ENCODE measurements around the gene TUBB3. TPM values are rescaled to one million over a fixed set of nuclear protein-coding genes. Genes with fewer than 3 reads are reported as not detected.

Gene TUBB3
- 164 and 176 TPM in 2 replicates for total RNA-seq (2021)
- long read RNA-seq, transcript TUBB3-206 (4 exons, 1,978 nt) = minor isoform, 10 of 1,761 reads
- long read RNA-seq, transcript TUBB3-201 (4 exons, 1,769 nt) = major isoform, 1,712 of 1,761 reads
- long read RNA-seq, partial matches to known transcripts = 13 of 1,761 reads
- long read RNA-seq, other reads (novel, unspliced or antisense) = 24 of 1,761 reads

GRCh38 chr16:89922884-89923639 lies at the start of gene TUBB3:
Gene TUBB3, plus strand, starts transcription at chr16:89923342. Its CDS starts 60 bp downstream, at chr16:89923402.
- Mint-ChIP-seq H3K36me3 (ENCODE audit: insufficient read depth in 1 of 3, low read depth in 3 of 3) (peaks cover 0 to 6% (median 4%) of the 10 kb centered on the region in 3 experiments; a peak in 5 of 7 replicates), H3K4me3 (peak within 1 kb of the TSS; percentile 84 to 94), H3K27me3 (ENCODE audit: low read depth) (peaks cover 24% of the 10 kb centered on the region), H3K4me1 (peaks cover 27 to 40% of the 10 kb centered on the region in 2 experiments), H3K9me3 (no peaks in the 10 kb centered on the region; a peak in 1 of 5 replicates), H3K27ac (peak within 1 kb of the TSS in 2 of 3 experiments; percentile 84 to 96; a peak in 5 of 7 replicates)
- no peak within 1 kb of the TSS for H2BK12ac ChIP-seq (ENCODE audit: insufficient read length, low read depth, low read length)
- H4K8ac ChIP-seq (replicated peaks; ENCODE audit: insufficient read length, low read depth, low read length) = no peak within 1 kb of the TSS
- peaks cover 3% of the 10 kb centered on the region for H3K79me1 ChIP-seq (ENCODE audit: insufficient read depth, low read depth, low read length, poor library complexity, severe bottlenecking)
- no peak within 1 kb of the TSS for H3K14ac ChIP-seq (ENCODE audit: insufficient read depth, low read length)
- H3K27ac ChIP-seq (ENCODE audit: insufficient read length, low read depth, low read length) = no peak within 1 kb of the TSS
- H3T11ph ChIP-seq (ENCODE audit: low read length) = no peak within 1 kb of the TSS
- H2BK20ac ChIP-seq (ENCODE audit: low read depth, low read length, poor library complexity, severe bottlenecking) = no peak within 1 kb of the TSS
- peak; percentile 86 for DNase-seq
- H2BK120ac ChIP-seq (ENCODE audit: low read depth, low read length, poor library complexity, severe bottlenecking) = no peak within 1 kb of the TSS
- H4K5ac ChIP-seq (ENCODE audit: insufficient read length, low read depth, low read length) = no peak within 1 kb of the TSS
- H2AK5ac ChIP-seq (ENCODE audit: insufficient read length, low read length) = no peak within 1 kb of the TSS
- no peaks in the 10 kb centered on the region; the same call in 1 of the 2 replicates for H3K4me1 ChIP-seq (ENCODE audit: insufficient read depth, low read length)
- H3K9ac ChIP-seq (ENCODE audit: extremely low read depth, insufficient read length, low read length) = peak within 1 kb of the TSS; percentile 8
- no CpG with 5 or more reads among the region's 88 CpGs for WGBS (ENCODE audit: extremely low coverage, insufficient read length, low lambda C conversion rate)
- no peak for TF ChIP-seq CTCF (conservative IDR thresholded peaks at IDR 0.05)
- no peak within 1 kb of the TSS for H2BK15ac ChIP-seq (ENCODE audit: low read depth, low read length)
- no peak within 1 kb of the TSS for H3K4ac ChIP-seq (ENCODE audit: low read depth, low read length)
- H2BK5ac ChIP-seq (ENCODE audit: insufficient read length, low read length) = no peak within 1 kb of the TSS
- peaks cover 23% of the 10 kb centered on the region for H3K23me2 ChIP-seq (ENCODE audit: insufficient read length, low read depth, low read length, poor library complexity, severe bottlenecking)
- H3K9me3 ChIP-seq (ENCODE audit: control insufficient read depth, low read depth, low read length) = no peaks in the 10 kb centered on the region
- H3K27me3 ChIP-seq (ENCODE audit: insufficient read depth, low read length) = no peaks in the 10 kb centered on the region
- no peak within 1 kb of the TSS for H3K56ac ChIP-seq (ENCODE audit: insufficient read length, low read depth, low read length)
- 0 out of 2 replicates have a peak, but pooled peaks cover 2% of the 10 kb centered on the region for H3K79me2 ChIP-seq (ENCODE audit: insufficient read depth, low read length)
- H3K18ac ChIP-seq (ENCODE audit: insufficient read length, low read depth, low read length) = peak within 1 kb of the TSS; percentile 24
- H3K23ac ChIP-seq (ENCODE audit: insufficient read length, low read depth, low read length) = no peak within 1 kb of the TSS
- H4K91ac ChIP-seq (ENCODE audit: insufficient read length, low read depth, low read length) = no peak within 1 kb of the TSS
- peak within 1 kb of the TSS; percentile 72 for H3K4me2 ChIP-seq (ENCODE audit: insufficient read depth, insufficient read length, low read length)
- no peak within 1 kb of the TSS for H2AFZ ChIP-seq (ENCODE audit: low read length)
- H4K20me1 ChIP-seq (ENCODE audit: control insufficient read depth, insufficient read depth, insufficient read length) = no peaks in the 10 kb centered on the region
